Thyroid gland (tissue), 4 donors: Measurements from ENCODE around the gene PTPRN2. TPM values are rescaled to one million over a fixed set of nuclear protein-coding genes. Genes with fewer than 3 reads are reported as not detected.

Source experiments
- DNase-seq, 2 donors: peaks; one replicate each; pipeline ENCODE4 v3.0.0-alpha.2; 2019
- H3K27ac ChIP-seq, 3 donors: fragments of 200-600 bp; sonication (generic); 1 replicate in 2 of 3; 2 replicates in 1 of 3; pipeline ENCODE4 v1.5.1; 2016 to 2019; ENCODE audit warnings: mild to moderate bottlenecking in 1 of 3, moderate library complexity in 1 of 3
- H3K27me3 ChIP-seq: fragments of 200-600 bp; sonication (generic); one replicate; pipeline ENCODE4 v1.5.1; 2019
- H3K36me3 ChIP-seq, 2 donors: fragments of 200-600 bp; sonication (generic); one replicate each; pipeline ENCODE4 v1.5.1; 2016 to 2019
- H3K4me1 ChIP-seq, 2 donors: fragments of 200-600 bp; sonication (generic); one replicate each; pipeline ENCODE4 v1.5.1; 2017 to 2019
- H3K4me3 ChIP-seq, 3 donors: fragments of 200-600 bp; sonication (generic); replicated peaks in 1 of 3; 1 replicate in 2 of 3; 2 replicates in 1 of 3; pipeline ENCODE4 v1.5.1; 2016; ENCODE audit warnings: mild to moderate bottlenecking in 1 of 3
- H3K9me3 ChIP-seq: fragments of 200-600 bp; sonication (generic); one replicate; pipeline ENCODE4 v1.5.1; 2017
- CTCF ChIP-seq, 6 experiments: fragments of 200-600 bp in 3 of 6; fragments of 450-650 bp in 3 of 6; sonication (generic) in 3 of 6; IDR thresholded peaks; one replicate each; pipeline ENCODE4 v1.5.1; 2016 to 2019; ENCODE audit warnings: antibody characterized with exemption in 6 of 6, mild to moderate bottlenecking in 2 of 6, inconsistent platforms in 1 of 6, moderate library complexity in 1 of 6
- POLR2A ChIP-seq, 2 donors: fragments of 450-650 bp; IDR thresholded peaks; one replicate each; pipeline ENCODE4 v1.6.1; 2017; ENCODE audit warnings: antibody characterized with exemption in 2 of 2, mild to moderate bottlenecking in 2 of 2, moderate library complexity in 1 of 2
- WGBS, 2 donors: methylation state at CpG; one replicate each; pipeline ENCODE4 v1.1.5; 2017; 5-methylcytosine and 5-hydroxymethylcytosine counted together
- intact Hi-C: fragments of 100-400 bp; cut with DNase I; formaldehyde crosslinking; loops from one replicate; pipeline ENCODE4 v1.15.1; 2023
- total RNA-seq, 4 donors: library from RNA; depleted of rRNA; stranded (reverse); fragments of >200 nt; gene quantifications; one replicate each; pipeline ENCODE4 v1.2.3, GENCODE V29; 2016

PTPRN2 gene
- total RNA-seq, 4 donors from 2014 or later: 4.2 to 9.9 (median 7.7) TPM

- TF ChIP-seq POLR2A (IDR thresholded peaks at IDR 0.05): no peak
- no peak for TF ChIP-seq CTCF (IDR thresholded peaks at IDR 0.05)
- Histone ChIP-seq H3K9me3 (no peaks in the 10 kb centered on the region), H3K4me1 (no peaks in the 10 kb centered on the region), H3K36me3 (no peaks in the 10 kb centered on the region), H3K4me3 (no peak overlapping the region), H3K27ac (no peak overlapping the region), H3K27me3 (no peaks in the 10 kb centered on the region)
- intact Hi-C loops: no loop called here
- DNase-seq: no peak
- 75 to 77% methylated on average over 8 to 16 of the region's 16 CpGs for WGBS, 2 donors
Observed at GRCh38 chr7:157832006-157832405, 755.6 kb downstream of the PTPRN2 start.

GRCh38 chr7:157831143-157831905 lies 756.3 kb downstream of the PTPRN2 start:
- Histone ChIP-seq H3K4me3 (no peak overlapping the region), H3K4me1 (no peaks in the 10 kb centered on the region), H3K36me3 (no peaks in the 10 kb centered on the region), H3K27ac (no peak overlapping the region), H3K9me3 (no peaks in the 10 kb centered on the region), H3K27me3 (no peaks in the 10 kb centered on the region)
- intact Hi-C loops: no loop called here
- TF ChIP-seq POLR2A (IDR thresholded peaks at IDR 0.05): no peak
- no peak for TF ChIP-seq CTCF (IDR thresholded peaks at IDR 0.05)
- 75 to 84% methylated on average over 18 of the region's 18 CpGs for WGBS, 2 donors
- DNase-seq: no peak

- WGBS, 2 donors: 76 to 82% methylated on average over 13 of the region's 13 CpGs
- Histone ChIP-seq H3K36me3 (no peaks in the 10 kb centered on the region), H3K27ac (no peak overlapping the region), H3K4me1 (no peaks in the 10 kb centered on the region), H3K27me3 (no peaks in the 10 kb centered on the region), H3K9me3 (no peaks in the 10 kb centered on the region), H3K4me3 (no peak overlapping the region)
- intact Hi-C loops: no loop called here
- DNase-seq: no peak
- TF ChIP-seq POLR2A (IDR thresholded peaks at IDR 0.05) (no peak), CTCF (IDR thresholded peaks at IDR 0.05) (no peak)
Observed at GRCh38 chr7:157830331-157830730, 757.3 kb downstream of the PTPRN2 start.

- H3K4me3 ChIP-seq: no peak overlapping the region
- no peaks in the 10 kb centered on the region for H3K4me1 ChIP-seq
- 83 to 84% methylated on average over 8 to 15 of the region's 15 CpGs for WGBS, 2 donors
- TF ChIP-seq POLR2A (IDR thresholded peaks at IDR 0.05) (no peak), CTCF (IDR thresholded peaks at IDR 0.05) (no peak)
- intact Hi-C loops: no loop called here
- H3K27me3 ChIP-seq: no peaks in the 10 kb centered on the region
- H3K9me3 ChIP-seq: no peaks in the 10 kb centered on the region
- no peak for DNase-seq
- H3K27ac ChIP-seq: no peak overlapping the region
- no peaks in the 10 kb centered on the region for H3K36me3 ChIP-seq
Observed at GRCh38 chr7:157829491-157829890, 758.1 kb downstream of the PTPRN2 start.

GRCh38 chr7:157828881-157829280 lies 758.7 kb downstream of the PTPRN2 start:
- H3K27me3 ChIP-seq: no peaks in the 10 kb centered on the region
- TF ChIP-seq POLR2A (IDR thresholded peaks at IDR 0.05) (no peak), CTCF (IDR thresholded peaks at IDR 0.05) (no peak)
- H3K4me1 ChIP-seq: no peaks in the 10 kb centered on the region
- H3K27ac ChIP-seq: no peak overlapping the region
- intact Hi-C loops: no loop called here
- H3K4me3 ChIP-seq: no peak overlapping the region
- H3K9me3 ChIP-seq: no peaks in the 10 kb centered on the region
- no peak for DNase-seq
- 94 to 96% methylated on average over 14 of the region's 14 CpGs for WGBS, 2 donors
- no peaks in the 10 kb centered on the region for H3K36me3 ChIP-seq
